ENCODE measurements around the gene AGBL1.

- TF ChIP-seq POLR2A (IDR thresholded peaks at IDR 0.05) (no peak), CTCF (IDR thresholded peaks at IDR 0.05) (no peak), EP300 (IDR thresholded peaks at IDR 0.05) (no peak)
These were observed 15.3 kb upstream of the AGBL1 start for GRCh38 chr15:86064326-86064725.
